Activated T-helper 1 cell treated with anti-CD3 and anti-CD28 coated beads, Interleukin-2, amount 50 U/mL, for 16 hours (primary cell): ENCODE data around the gene XPNPEP1.
A peak's percentile ranks its signal among the peaks of the same experiment; 100 is the strongest.

Experiments used
- DNase-seq, 2 donors: peaks; one replicate each; pipeline ENCODE4 v3.0.0-alpha.2; 2020; ENCODE audit warnings: low read depth in 1 of 2, low spot score in 1 of 2

Gene XPNPEP1

GRCh38 chr10:109895095-109895818 lies 28.1 kb downstream of the XPNPEP1 start:
- no peak for DNase-seq

DNA sequence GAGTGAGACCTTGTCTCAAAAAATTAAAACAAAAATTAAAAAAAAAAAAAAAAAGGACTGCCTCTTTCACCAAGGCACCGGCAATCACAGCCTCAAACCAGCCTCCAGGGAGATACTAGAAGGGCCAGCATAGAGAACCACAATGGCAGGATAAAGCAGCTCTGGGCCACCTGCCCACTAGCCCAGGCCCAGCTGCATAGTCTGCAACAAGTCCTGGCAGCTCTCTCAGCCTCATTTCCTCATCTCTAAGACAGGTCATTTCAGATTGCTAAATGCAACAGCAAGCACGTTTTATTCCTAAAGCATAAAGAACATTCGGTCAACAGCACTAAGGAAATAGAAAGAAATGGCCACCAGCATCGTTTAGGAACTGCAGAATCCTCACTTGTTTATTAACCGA lies 28.8 kb downstream of the XPNPEP1 start:
- no peak for DNase-seq

DNA sequence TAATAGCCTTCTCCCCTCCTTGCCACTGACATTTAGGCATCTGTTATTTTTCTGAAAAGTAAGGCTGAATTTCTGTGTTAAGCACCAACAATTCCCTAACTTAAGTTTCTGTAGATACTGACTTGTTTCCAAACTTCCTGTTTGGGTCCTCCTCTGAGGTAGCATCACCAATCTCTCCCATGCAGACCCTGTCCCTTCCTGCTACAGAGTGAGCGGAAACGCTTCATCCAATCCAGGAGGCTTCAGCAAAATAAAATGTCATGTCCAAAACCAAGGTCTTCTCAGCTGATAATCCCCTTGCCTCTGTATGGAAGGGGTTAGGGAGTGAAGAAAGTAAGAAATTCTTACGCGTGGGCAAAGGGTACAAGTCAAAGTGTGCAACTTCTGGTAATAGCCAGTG lies 29.9 kb downstream of the XPNPEP1 start:
- no peak for DNase-seq

GRCh38 chr10:109892931-109893330 lies 30.4 kb downstream of the XPNPEP1 start:
- DNase-seq, result no peak

- no peak for DNase-seq
Measured at GRCh38 chr10:109892117-109892516, 31.2 kb downstream of the XPNPEP1 start.

DNA sequence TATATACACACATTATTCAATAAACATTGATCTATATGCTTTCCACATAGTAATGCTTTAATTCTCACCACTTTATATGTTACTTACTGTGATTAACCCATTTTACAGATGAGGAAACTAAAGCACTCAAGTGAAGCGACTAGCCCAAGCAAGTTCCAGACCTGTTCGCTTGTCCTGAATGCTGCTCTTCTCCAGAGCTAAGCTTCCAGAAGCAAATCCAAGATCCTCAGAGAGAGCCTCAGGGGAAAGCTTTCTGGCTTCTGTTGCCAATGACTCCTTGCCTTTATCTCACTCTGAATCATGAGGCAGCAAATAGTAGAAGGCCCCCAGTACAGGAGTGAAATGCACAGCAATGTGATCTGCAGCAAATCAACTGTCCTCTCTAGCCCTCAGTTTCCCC lies 32.2 kb downstream of the XPNPEP1 start:
- DNase-seq, result no peak

GRCh38 chr10:109889867-109890266 lies 33.4 kb downstream of the XPNPEP1 start:
- DNase-seq, result no peak

GRCh38 chr10:109887776-109888175 lies 35.5 kb downstream of the XPNPEP1 start:
- DNase-seq, result no peak

GRCh38 chr10:109887243-109887642 lies 36.1 kb downstream of the XPNPEP1 start:
- DNase-seq, result no peak

- no peak for DNase-seq
Measured at GRCh38 chr10:109886781-109887140, 36.5 kb downstream of the XPNPEP1 start.

DNA sequence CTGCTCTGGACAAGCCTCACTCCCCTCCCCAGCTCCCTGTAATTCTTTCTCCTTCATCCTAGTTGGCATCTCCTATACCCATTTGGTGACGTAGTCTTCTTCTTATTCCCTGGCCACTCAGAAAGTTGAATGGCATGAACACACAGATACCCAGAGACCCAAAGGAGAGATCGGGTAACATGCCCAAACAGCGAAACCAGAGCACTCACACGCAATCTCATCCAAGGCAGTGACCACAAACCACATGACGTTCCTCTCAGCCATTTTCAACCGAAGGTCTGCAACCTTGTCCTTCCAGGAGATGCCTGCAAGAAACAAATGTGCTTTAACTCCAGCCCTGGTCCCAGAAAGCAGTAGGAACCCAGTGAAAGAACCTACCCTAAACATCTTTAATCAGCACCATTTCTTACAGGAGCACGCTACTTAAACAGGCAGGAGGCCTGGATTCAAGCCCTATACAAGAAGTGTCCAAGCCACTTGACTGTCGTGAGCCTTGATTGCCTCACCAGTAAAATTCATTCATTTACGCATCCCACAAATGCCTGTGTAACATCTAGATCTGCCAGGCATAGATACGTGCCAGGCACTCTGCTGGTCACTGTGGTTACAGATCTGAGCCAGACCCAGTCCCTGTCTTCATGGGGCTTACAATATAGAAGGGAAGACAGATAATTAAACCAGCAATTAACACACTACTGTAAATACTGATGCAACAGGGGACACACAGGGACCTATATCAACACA lies 37.1 kb downstream of the XPNPEP1 start:
- DNase-seq, result no peak

GRCh38 chr10:109883859-109884771 lies 39.2 kb downstream of the XPNPEP1 start:
- peak; percentile 24 to 32 for DNase-seq

- no peak for DNase-seq
Measured at GRCh38 chr10:109882251-109883057, 40.9 kb downstream of the XPNPEP1 start.

GRCh38 chr10:109881769-109882057 lies 41.6 kb downstream of the XPNPEP1 start:
- no peak for DNase-seq

DNA sequence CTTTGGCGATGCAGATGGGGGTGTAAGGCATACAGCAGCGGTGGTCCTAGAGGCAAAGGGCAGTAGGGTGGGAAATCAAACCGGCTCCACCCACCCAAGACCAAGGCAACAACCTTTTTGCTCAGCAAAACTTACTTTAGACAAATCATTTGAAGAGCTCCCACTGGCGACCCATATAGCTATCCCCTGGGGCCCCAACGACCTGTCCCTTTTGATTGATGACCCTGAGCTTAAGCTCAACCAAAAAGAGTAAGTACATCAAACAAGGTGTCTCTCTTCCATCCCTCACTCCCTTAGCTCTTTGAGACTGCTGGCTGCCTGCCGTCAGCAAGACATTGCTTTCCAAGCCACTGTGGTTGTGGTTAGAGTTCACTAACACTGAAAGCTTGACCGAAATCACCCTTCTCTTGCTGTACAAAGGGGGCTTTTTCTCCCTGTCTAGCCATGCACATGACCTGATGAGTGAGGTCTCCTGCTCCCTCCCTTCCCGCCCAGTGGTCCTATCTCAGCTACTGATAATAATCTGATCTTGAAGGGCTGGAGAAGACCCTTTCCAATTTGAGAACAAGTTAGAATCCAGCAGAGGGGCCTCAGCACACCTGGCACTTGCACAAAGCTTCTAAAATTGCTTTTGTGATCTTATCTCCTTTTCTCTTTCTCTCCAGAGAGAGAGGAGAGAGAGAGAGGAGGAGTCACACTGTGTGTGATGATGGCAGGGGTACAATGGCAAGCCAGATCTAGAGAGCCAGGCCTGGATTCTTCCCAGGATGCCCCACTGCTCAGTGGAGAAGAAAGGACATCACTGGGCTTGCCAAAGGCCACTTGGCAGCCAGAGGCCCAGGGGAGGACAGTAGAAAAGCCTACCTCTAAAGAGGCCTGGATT lies 42.2 kb downstream of the XPNPEP1 start:
- DNase-seq, result no peak

DNA sequence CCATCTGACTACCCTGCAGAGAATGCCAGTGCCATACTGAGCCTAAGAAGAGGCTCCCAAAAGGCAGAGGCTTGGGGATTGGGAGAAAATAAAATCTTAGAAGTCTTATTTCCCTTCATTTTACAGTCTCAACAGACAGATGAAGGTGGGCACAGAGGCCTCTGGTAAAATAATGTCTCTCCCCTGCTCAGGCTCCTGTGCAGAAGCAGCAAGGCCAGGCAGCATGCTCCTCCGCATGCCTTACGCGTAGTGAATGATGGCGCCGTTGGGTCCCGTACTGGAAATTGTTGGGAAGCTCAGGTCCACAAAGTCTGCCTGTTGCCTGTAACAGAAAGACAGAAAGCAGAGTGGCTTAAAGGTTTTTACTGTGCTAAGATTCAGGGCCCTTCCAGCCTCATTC lies 45.8 kb downstream of the XPNPEP1 start:
- DNase-seq, result no peak

DNA sequence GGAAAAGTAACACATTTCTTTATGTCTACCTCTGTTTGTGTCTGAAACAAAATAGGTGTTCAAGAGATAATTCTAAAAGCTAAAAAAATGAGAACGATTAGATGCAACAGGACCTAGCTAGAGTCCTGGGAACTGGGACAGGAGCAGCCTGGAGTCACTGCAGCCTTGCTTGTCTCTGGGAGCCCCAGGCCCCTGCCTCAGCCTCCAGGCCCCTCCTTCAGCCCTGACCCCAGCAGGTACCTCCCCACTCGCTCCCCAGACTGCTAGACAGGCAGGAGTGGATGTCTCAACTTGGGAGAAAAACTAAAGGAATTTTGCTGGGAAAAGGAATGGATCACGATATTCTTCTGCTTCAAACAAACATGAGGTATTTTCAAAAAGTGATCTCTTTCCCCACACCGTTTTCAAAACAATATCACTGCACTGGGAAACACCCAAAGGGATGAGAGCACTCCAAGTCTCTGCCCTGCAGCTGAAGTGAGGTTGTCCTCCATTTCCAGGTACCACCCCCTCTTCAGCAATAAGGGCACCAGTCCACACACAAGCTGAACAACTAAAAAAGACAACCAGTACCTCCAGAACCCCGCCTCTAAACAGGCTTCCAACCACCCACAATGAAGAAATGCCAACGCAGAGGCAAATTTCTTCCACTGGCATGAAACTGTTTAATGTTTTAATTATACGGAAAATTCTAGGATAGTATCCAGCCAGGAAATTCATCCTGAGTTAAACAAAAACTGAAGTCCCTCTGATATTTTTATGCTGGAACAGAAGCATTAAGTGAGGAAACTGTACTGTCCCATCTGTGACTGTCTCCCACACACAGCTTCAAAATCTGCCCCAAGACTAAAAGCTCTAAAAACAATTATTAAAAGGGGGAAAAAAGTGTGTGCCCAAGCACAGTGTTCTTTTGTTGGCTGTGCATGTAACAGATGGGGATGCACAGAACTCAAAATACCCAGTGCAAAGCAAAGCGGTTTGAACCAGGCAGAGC lies 47.2 kb downstream of the XPNPEP1 start:
- no peak for DNase-seq

- no peak for DNase-seq
Measured at GRCh38 chr10:109875151-109875568, 48.2 kb downstream of the XPNPEP1 start.

DNA sequence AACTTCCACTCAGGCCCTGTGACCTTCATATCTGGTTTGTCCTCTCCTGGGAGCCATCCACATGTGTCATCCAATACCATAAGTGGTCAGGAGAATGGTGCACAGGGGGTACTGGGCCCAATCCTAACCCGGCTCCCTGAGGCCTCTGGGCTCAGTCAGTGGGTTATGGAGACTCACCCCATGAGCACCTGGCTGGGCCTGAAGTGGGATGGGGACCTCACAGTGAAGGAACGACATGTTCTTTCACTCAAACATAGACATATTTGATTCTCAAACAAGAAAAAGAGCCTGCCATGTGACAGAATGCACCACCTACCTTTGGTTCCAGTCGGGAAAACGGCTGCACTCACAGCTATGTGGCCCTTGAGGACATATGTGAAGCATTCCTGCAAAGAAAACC lies 51.8 kb downstream of the XPNPEP1 start:
- no peak for DNase-seq
